Spleen (tissue), 7 donors: ENCODE results near the gene TMEM72.

Experiments
- CTCF ChIP-seq, 11 experiments: fragments of 200-600 bp in 7 of 11; fragments of 450-650 bp in 4 of 11; sonication (generic) in 4 of 11; IDR thresholded peaks in 8 of 11; conservative IDR thresholded peaks in 3 of 11; 1 replicate in 7 of 11; 2 replicates in 4 of 11; pipeline versions ENCODE4 v1.4.0 to v1.8.0; 2016 to 2021; ENCODE audit warnings: antibody characterized with exemption in 11 of 11, inconsistent platforms in 4 of 11, mild to moderate bottlenecking in 1 of 11
- POLR2A ChIP-seq, 3 donors: fragments of 450-650 bp; IDR thresholded peaks; one replicate each; pipeline ENCODE4 v1.5.1; 2017; ENCODE audit warnings: antibody characterized with exemption in 3 of 3, mild to moderate bottlenecking in 1 of 3
- donor health status: DM: no; HTN: no; CAD: no; lungs with moderate emphysema.
- donor health status: DM: no; HTN: no; CAD: no.
- donor health status: DM: no; HTN: no; CAD: no.

GRCh38 chr10:44936314-44936975 lies 25.3 kb downstream of the TMEM72 start:
- no peak for TF ChIP-seq CTCF (IDR thresholded peaks at IDR 0.05 in 8 of 11, conservative IDR thresholded peaks at IDR 0.05 in 3 of 11)
- no peak for TF ChIP-seq POLR2A (IDR thresholded peaks at IDR 0.05)
